Hypothalamus (tissue), 51 donors: ENCODE measurements around the gene C3orf20.
"Not testable (repeated sequence)": the region's sequence is repeated elsewhere in the genome, so short reads cannot be mapped to it uniquely, and the experiment has no call there.

ENCODE experiments used
- DNase-seq, 51 donors: peaks; one replicate each; lab custom pipeline; 2025; lab: John Stamatoyannopoulos, UW

The C3orf20 gene

DNA sequence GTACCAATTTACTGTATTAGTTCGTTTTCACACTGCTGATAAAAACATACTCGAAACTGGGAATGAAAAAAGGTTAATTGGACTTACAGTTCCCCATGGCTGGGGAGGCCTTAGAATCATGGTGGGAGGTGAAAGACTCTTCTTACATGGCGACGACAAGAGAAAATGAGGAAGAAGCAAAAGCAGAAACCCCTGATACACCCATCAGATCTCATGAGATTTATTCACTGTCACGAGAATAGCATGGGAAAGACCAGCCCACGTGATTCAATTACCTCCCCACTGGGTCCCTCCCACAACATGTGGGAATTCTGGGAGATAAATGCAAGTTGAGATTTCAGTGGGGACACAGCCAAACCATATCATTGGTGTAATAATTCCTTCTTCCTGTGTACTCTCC, 69.6 kb downstream of the C3orf20 start:
- no peak for DNase-seq

- no peak for DNase-seq
Observed at GRCh38 chr3:14750650-14751049, 75.7 kb downstream of the C3orf20 start.

- not testable (repeated sequence) for DNase-seq
Observed at GRCh38 chr3:14752979-14753378, 78.0 kb downstream of the C3orf20 start.

DNA sequence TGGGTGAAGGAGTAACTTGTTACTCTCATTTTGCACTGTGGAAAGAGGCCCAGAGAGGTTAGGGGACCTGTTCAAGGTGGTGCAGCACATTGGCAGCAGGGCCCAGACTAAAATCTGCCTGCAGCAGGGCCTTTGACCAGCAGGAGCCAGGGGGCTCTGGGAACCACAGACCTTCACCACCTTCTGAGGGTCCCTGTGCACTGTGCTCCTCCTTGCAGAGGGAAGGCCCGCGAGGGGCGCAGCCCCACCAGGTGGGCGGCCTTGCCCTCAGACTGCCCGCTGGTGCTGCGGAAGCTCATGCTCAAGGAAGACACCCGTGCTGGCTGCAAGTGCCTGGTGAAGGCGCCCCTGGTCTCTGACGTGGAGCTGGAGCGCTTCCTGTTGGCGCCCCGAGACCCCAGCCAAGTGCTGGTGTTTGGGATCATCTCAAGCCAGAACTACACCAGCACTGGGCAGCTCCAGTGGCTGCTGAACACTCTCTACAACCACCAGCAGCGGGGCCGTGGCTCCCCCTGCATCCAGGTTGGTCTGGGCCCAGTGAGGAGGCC, 82.3 kb downstream of the C3orf20 start:
- no peak for DNase-seq

- DNase-seq: no peak
Observed at GRCh38 chr3:14758297-14758696, 83.4 kb downstream of the C3orf20 start.

- DNase-seq: no peak
Observed at GRCh38 chr3:14758959-14759358, 84.0 kb downstream of the C3orf20 start.

GRCh38 chr3:14760185-14760584, 85.2 kb downstream of the C3orf20 start:
- DNase-seq: no peak

- DNase-seq: no peak
Observed at GRCh38 chr3:14761121-14761672, 86.3 kb downstream of the C3orf20 start.

- DNase-seq: no peak
Observed at GRCh38 chr3:14761866-14762265, 86.9 kb downstream of the C3orf20 start.

- no peak for DNase-seq
Observed at GRCh38 chr3:14762701-14763100, 87.8 kb downstream of the C3orf20 start.

- no peak for DNase-seq
Observed at GRCh38 chr3:14764331-14765059, 89.6 kb downstream of the C3orf20 start.

GRCh38 chr3:14765060-14765400, 90.1 kb downstream of the C3orf20 start:
- no peak for DNase-seq

DNA sequence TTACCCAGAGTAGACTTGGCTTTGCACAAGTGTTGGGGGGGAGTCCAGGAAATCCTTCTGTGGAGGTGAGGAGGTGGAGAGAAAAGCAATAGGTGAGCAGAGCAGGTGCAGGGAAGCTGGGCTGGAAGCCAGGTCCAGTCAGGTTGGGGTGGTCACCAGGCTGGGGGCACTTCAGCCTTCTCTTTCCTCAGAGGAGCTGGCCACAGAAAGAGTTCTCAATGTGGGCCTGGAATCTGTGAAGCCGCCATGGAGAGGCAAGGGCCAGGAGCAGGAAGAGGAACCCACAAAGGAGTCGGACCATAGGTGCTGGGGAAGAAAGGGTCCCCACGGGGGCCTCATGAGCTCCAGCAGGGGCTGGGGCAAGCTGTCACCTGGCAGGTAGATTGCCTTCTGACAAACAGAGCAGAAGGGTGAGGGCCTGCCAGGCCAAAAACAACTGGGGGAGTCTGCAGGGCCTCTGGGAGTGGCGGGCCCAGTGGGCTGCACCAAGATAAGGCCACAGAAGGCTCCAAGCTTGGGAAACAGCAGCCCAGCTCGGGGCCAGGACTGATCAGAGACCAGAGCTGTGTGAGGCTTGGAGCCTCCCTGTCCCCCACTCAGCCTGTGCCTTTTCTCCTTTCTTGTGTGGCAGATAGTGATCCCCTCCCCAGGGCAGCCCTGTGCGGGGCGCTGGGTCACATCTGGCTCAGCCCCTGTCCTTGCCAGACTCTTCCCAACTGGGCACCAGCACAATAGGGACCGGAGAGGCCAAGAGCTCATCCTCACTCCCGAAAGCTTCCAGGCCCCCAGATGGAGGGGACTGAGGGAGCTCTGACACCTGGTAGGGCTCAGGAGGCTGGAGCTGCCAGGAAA, 90.9 kb downstream of the C3orf20 start:
- no peak for DNase-seq

- no peak for DNase-seq
Observed at GRCh38 chr3:14766428-14767244, 91.7 kb downstream of the C3orf20 start.

DNA sequence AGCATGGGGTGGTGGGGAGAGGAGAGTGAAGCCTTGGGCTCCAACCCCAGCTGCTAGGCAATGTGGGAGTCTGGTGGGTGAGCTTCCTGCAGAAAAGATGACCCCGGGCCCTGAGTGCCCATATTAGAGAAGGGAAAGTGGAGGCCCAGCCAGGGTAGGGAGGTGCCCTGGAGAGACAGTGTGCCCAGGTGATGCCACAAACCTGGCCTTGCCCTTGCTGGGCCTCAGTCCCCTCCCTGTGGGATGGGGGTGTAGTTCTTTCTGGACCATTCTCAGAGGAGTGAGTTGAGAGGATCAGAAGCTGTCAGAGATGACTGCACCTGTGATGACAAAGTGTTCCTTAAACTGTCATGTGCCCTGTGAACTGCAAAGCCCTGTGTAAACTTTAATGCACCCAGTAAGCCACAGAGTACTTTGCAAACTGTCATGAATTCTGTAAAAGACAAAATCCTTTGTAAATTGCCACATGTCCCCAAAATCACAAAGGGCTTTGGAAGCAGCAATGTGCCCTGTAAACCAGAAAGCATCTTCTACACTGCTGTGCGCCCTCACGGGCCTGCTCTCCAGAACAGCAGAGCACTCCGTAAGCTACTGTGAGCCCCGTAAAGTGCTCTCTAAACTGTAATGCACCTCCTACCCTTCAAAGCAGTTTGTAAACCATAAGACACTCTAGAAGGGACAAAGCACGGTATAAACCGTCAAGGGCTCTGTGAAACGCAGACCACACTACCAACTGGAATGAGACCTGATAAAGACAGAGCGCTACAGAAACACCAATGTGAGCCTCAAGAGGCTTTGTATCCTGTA, 92.5 kb downstream of the C3orf20 start:
- DNase-seq: no peak

- no peak for DNase-seq
Observed at GRCh38 chr3:14768182-14768790, 93.3 kb downstream of the C3orf20 start.

GRCh38 chr3:14768881-14769280, 93.9 kb downstream of the C3orf20 start:
- no peak for DNase-seq

GRCh38 chr3:14769544-14770325, 94.8 kb downstream of the C3orf20 start:
- DNase-seq: no peak

DNA sequence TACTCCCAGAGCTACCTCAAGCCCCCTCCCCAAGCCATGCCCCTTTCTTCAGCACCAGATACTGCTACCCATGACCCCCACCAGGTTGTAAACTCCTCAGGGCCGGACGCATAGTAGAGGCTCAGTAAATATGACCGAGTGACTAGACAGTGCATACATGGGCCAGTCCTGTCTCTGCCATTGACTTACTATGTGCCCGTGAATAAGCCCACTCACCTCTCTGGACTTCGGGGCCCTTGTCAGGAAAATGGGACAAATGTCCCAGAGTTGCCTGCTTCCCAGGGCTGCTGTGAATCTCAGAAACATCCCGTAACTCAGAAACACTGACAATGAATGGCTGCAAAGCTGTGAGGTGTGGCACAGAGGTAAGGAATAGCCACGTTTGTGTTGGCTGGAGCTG, 95.7 kb downstream of the C3orf20 start:
- no peak for DNase-seq
